OCI-LY3 (cell line): Measurements from ENCODE around the gene CLEC18A.
"Not testable (repeated sequence)": the region's sequence is repeated elsewhere in the genome, so short reads cannot be mapped to it uniquely, and the experiment has no call there.

Experiments used
- H2AFZ ChIP-seq: fragments of 200-600, 300-600 bp; shearing (Covaris generic); 2 replicates; pipeline ENCODE4 v1.6.0; 2014; ENCODE audit warnings: antibody characterized with exemption, low read depth, low read length
- H3K27ac ChIP-seq: fragments of 200-600, 300-600 bp; sonication (generic); 2 replicates; pipeline ENCODE4 v1.5.1; 2014; ENCODE audit warnings: mild to moderate bottlenecking, low read length, moderate library complexity, mixed read lengths
- H3K27me3 ChIP-seq: fragments of 200-600, 300-600 bp; sonication (generic); 2 replicates; pipeline ENCODE4 v1.6.1; 2014; ENCODE audit warnings: low read depth, low read length, mixed read lengths
- H3K36me3 ChIP-seq: fragments of 200-600, 300-600 bp; sonication (generic); replicated peaks from 2 replicates; pipeline ENCODE3; 2014; ENCODE audit warnings: low read depth, low read length, mixed read lengths
- H3K4me1 ChIP-seq: fragments of 300-600, 200-600 bp; sonication (generic); 2 replicates; pipeline ENCODE4 v1.6.1; 2014; ENCODE audit warnings: low read length, mixed read lengths
- H3K4me2 ChIP-seq: fragments of 200-600, 300-600 bp; sonication (generic); 2 replicates; pipeline ENCODE4 v1.6.1; 2014; ENCODE audit warnings: low read length, mixed read lengths
- H3K4me3 ChIP-seq: fragments of 300-600, 200-600 bp; sonication (generic); 2 replicates; pipeline ENCODE4 v1.5.1; 2014; ENCODE audit warnings: antibody characterized with exemption, mild to moderate bottlenecking, low read length, moderate library complexity
- H3K79me2 ChIP-seq: fragments of 300-600, 200-600 bp; shearing (Covaris generic); 2 replicates; pipeline ENCODE4 v1.6.1; 2014; ENCODE audit warnings: mild to moderate bottlenecking, low read length, mixed read lengths
- H3K9ac ChIP-seq: fragments of 300-600, 200-600 bp; shearing (Covaris generic); 2 replicates; pipeline ENCODE4 v1.6.0; 2014; ENCODE audit warnings: mild to moderate bottlenecking, low read length, moderate library complexity
- H3K9me3 ChIP-seq: fragments of 200-600, 300-600 bp; shearing (Covaris generic); 2 replicates; pipeline ENCODE4 v1.6.1; 2014; ENCODE audit warnings: low read length, mixed read lengths; ENCODE audit not compliant: insufficient read depth
- H4K20me1 ChIP-seq: fragments of 200-600, 300-600 bp; sonication (generic); 2 replicates; pipeline ENCODE4 v1.6.1; 2016; ENCODE audit warnings: low read length, mixed read lengths; ENCODE audit not compliant: insufficient read depth
- EZH2phosphoT487 ChIP-seq: fragments of 200-600 bp; shearing (Covaris generic); IDR thresholded peaks from 2 replicates; pipeline ENCODE4 v1.6.1; 2018; ENCODE audit warnings: antibody characterized with exemption, mixed run types, low read depth
- TF ChIP-seq, protein P1 (sequence below): fragments of 200-600, 300-600 bp; sonication (generic); IDR thresholded peaks from 2 replicates; pipeline ENCODE4 v1.5.1; 2014; ENCODE audit warnings: antibody characterized with exemption, low read length, low read depth

Gene CLEC18A

DNA sequence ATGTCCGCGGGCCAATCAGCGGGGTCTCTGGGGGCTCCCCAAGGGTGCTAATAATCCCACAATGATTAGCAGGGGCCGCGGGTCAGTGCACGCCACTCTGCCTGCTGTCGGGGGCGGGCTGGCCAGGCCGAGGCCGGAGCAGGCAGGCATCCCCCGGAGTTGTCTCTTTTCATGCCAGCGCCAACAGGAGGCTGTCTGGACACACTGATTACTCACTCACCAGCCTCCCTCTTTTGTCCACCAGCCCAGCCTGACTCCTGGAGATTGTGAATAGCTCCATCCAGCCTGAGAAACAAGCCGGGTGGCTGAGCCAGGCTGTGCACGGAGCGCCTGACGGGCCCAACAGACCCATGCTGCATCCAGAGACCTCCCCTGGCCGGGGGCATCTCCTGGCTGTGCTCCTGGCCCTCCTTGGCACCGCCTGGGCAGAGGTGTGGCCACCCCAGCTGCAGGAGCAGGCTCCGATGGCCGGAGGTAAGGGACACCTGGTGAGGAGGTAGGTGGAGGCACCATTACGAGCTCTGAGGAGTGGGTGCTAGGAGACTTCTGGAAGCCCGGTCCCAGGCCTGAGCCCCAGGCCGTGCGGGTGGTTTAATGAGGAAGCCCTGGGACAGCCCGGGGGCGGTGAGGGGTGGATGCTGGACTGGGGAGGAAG lies at the start of gene CLEC18A:
Gene CLEC18A, plus strand, starts transcription at position 318 of the 655 bp plus-strand sequence. Its CDS starts 33 bp downstream, at position 351.
- not testable (repeated sequence) for H3K9ac ChIP-seq, H3K79me2 ChIP-seq, H3K4me2 ChIP-seq, H3K4me3 ChIP-seq, H3K36me3 ChIP-seq, H3K27ac ChIP-seq, H3K27me3 ChIP-seq, H4K20me1 ChIP-seq, H2AFZ ChIP-seq, H3K9me3 ChIP-seq, H3K4me1 ChIP-seq

DNA sequence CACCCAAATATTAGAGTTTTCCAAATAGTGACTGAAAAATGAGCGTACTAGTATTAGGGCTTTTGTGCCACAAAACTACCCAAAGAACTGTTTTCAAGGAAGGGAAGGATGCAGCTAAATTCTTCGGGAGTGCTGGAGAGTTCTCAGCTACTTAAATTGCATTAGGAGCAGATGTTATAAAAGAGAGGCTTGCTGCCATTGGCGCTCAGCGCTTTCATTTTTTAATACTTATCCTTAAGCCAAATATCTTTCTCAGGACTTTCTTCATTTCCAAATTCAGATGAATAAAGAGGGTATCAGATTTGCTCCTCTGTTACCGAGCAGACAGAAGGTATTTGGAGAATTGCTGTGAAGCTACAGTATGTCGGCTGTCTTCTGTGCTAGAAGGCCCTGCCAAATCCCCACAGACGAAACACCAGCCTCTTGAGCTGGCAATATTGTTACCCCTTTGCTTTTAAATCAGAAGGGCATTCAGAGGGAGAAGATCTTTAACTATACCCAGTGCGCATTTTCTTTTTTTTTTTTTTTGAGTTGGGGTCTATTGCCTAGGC lies 47.2 kb upstream of the CLEC18A start:
- TF ChIP-seq EZH2phosphoT487 = no peak
- Histone ChIP-seq H2AFZ (no peak overlapping the region), H3K79me2 (no peaks in the 10 kb centered on the region), H3K9me3 (no peaks in the 10 kb centered on the region), H3K4me3 (no peak overlapping the region), H4K20me1 (no peaks in the 10 kb centered on the region), H3K4me1 (no peaks in the 10 kb centered on the region), H3K4me2 (no peak overlapping the region), H3K36me3 (no peaks in the 10 kb centered on the region), H3K27me3 (no peaks in the 10 kb centered on the region), H3K27ac (no peak overlapping the region), H3K9ac (no peak overlapping the region)

DNA sequence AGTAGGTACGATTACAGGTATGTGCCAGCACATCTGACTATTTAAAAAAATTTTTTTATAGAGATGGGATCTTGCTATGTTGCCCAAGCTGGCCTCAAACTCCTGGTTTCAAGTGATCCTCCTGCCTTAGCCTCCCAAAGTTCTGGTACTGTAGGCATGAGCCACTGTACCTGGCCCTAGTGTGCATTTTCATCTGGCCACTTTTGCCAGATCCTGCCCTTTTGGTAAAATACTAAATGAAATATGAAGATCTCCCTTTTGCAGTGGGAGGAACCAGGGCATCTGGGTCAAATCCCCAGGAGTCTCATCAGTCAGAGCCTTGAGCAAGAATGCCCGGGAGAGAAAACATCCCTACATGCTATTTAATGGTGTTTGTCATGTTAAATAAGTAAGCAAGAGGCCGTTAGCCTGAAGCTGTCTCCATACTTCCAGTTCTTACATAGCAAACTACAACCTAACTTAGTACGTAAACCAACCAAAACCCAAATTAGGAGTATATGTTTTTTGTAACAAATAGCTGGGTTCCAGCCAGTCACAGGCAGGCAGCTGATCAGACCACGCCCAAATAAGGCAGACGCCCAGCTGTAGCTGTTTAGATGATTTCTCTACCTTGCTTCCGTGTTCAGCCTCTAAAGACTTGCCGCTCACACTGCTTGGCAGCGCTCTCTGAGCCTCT lies 46.5 kb upstream of the CLEC18A start:
- H3K9ac ChIP-seq = no peak overlapping the region
- H3K36me3 ChIP-seq = no peaks in the 10 kb centered on the region
- no peak overlapping the region for H3K27ac ChIP-seq
- H4K20me1 ChIP-seq = no peaks in the 10 kb centered on the region
- H3K4me2 ChIP-seq = no peak overlapping the region
- TF ChIP-seq, protein P1, sequence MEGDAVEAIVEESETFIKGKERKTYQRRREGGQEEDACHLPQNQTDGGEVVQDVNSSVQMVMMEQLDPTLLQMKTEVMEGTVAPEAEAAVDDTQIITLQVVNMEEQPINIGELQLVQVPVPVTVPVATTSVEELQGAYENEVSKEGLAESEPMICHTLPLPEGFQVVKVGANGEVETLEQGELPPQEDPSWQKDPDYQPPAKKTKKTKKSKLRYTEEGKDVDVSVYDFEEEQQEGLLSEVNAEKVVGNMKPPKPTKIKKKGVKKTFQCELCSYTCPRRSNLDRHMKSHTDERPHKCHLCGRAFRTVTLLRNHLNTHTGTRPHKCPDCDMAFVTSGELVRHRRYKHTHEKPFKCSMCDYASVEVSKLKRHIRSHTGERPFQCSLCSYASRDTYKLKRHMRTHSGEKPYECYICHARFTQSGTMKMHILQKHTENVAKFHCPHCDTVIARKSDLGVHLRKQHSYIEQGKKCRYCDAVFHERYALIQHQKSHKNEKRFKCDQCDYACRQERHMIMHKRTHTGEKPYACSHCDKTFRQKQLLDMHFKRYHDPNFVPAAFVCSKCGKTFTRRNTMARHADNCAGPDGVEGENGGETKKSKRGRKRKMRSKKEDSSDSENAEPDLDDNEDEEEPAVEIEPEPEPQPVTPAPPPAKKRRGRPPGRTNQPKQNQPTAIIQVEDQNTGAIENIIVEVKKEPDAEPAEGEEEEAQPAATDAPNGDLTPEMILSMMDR = no peak
- TF ChIP-seq EZH2phosphoT487 = no peak
- no peaks in the 10 kb centered on the region for H3K27me3 ChIP-seq
- no peak overlapping the region for H3K4me3 ChIP-seq
- H3K9me3 ChIP-seq = no peaks in the 10 kb centered on the region
- H3K4me1 ChIP-seq = no peaks in the 10 kb centered on the region
- H2AFZ ChIP-seq = no peak overlapping the region
- no peaks in the 10 kb centered on the region for H3K79me2 ChIP-seq

DNA sequence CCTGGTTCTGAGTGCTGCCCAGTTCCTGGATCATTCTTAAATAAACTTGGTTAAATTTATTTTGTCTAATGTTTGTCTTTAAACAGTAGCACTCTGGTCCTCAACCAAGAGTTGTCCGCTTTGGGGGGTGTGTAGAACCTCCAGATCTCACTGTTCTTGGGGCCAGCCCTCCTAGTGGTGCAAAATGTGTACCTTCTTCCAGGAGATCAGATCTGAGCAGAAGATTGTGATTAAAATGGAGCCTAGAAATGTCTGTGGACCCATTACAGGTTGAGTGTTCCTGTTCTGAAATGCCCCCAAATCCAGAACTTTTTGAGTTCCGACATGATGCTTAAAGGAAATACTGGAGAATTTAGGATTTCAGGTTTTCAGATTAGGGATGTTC lies 46.0 kb upstream of the CLEC18A start:
- TF ChIP-seq, protein P1 = no peak
- TF ChIP-seq EZH2phosphoT487 = no peak
- no peaks in the 10 kb centered on the region for H3K79me2 ChIP-seq
- H3K27me3 ChIP-seq = no peaks in the 10 kb centered on the region
- H3K27ac ChIP-seq = no peak overlapping the region
- no peak overlapping the region for H3K4me3 ChIP-seq
- H3K4me1 ChIP-seq = no peaks in the 10 kb centered on the region
- no peaks in the 10 kb centered on the region for H3K9me3 ChIP-seq
- H3K9ac ChIP-seq = no peak overlapping the region
- no peaks in the 10 kb centered on the region for H4K20me1 ChIP-seq
- no peaks in the 10 kb centered on the region for H3K36me3 ChIP-seq
- H3K4me2 ChIP-seq = no peak overlapping the region
- no peak overlapping the region for H2AFZ ChIP-seq

DNA sequence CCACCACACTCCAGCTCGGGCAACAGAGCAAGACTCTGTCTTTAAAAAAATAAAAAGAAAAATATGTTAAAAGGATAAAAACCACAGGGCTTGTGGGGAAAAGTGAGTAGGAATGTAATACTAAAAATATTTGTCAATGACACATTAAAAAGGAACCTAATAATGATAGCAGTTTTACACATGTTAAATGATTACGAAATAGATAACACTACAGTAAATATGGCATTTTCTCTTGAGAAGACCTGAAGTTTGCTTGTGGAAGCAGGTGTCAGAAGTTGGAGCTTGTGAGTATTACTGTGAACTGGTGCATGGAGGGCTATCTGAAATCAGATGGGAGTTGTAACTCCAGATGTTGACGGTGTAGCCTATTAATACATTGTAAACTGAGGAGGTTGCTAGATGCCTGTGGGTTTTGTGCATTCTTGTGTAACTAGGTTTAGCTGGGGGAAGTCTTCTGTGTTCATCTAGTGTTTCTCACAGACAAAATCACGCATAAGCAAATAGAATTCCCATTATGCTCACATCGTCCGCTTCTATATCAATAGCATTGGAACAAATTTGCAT lies 44.2 kb upstream of the CLEC18A start:
- no peaks in the 10 kb centered on the region for H4K20me1 ChIP-seq
- no peaks in the 10 kb centered on the region for H3K79me2 ChIP-seq
- no peaks in the 10 kb centered on the region for H3K27me3 ChIP-seq
- no peak overlapping the region for H3K4me2 ChIP-seq
- H3K27ac ChIP-seq = no peak overlapping the region
- H3K36me3 ChIP-seq = no peaks in the 10 kb centered on the region
- H3K9ac ChIP-seq = no peak overlapping the region
- H3K9me3 ChIP-seq = no peaks in the 10 kb centered on the region
- no peak for TF ChIP-seq EZH2phosphoT487
- TF ChIP-seq, protein P1 = no peak
- no peak overlapping the region for H3K4me3 ChIP-seq
- no peak overlapping the region for H2AFZ ChIP-seq
- no peaks in the 10 kb centered on the region for H3K4me1 ChIP-seq
